Transverse colon (tissue), 4 donors: ENCODE results near the gene SMAD6.

Experiments
- CTCF ChIP-seq, 5 experiments: fragments of 200-600 bp in 3 of 5; fragments of 450-650 bp in 2 of 5; sonication (generic) in 3 of 5; IDR thresholded peaks; 1 replicate in 2 of 5; 2 replicates in 3 of 5; pipeline ENCODE4 v1.5.1; 2016 to 2017; ENCODE audit warnings: antibody characterized with exemption in 5 of 5, inconsistent platforms in 3 of 5, mild to moderate bottlenecking in 2 of 5, moderate library complexity in 1 of 5
- POLR2A ChIP-seq: fragments of 450-650 bp; IDR thresholded peaks from one replicate; pipeline ENCODE4 v1.6.1; 2016; ENCODE audit warnings: antibody characterized with exemption, mild to moderate bottlenecking, moderate library complexity
- POLR2AphosphoS5 ChIP-seq, 3 donors: sonication (generic); formaldehyde crosslinking; IDR thresholded peaks; one replicate each; pipeline ENCODE4 v1.6.1; 2016; ENCODE audit warnings: antibody characterized with exemption in 3 of 3

DNA sequence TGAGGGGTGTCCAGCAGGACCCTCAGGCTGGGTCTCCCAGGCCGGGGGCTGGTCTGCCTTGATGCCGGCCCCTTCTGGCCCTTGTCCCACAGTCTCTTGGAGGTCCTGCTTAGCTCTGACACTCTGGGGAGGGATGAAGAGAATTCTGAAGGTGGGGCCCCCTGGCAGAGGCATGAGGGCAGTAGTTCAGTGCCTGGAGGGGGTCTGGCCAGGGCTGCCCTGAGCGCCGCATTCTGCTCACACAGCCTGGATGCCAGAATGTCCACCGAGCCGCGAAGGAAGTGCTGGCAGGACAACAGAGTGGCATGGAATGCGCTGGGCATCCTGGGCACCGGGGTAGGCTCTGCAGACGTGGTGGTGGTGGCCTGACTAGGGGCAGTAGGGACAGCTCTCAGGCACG, 55.5 kb downstream of the SMAD6 start:
- no peak for TF ChIP-seq CTCF (IDR thresholded peaks at IDR 0.05)
- no peak for TF ChIP-seq POLR2AphosphoS5 (IDR thresholded peaks at IDR 0.05)
- no peak for TF ChIP-seq POLR2A
